HCT116 (cell line): ENCODE measurements around the gene CAMSAP1.

Experiments used
- EZH2 ChIP-seq: fragments of 200-600 bp; sonication (generic); IDR thresholded peaks from 2 replicates; pipeline ENCODE4 v1.6.1; 2017; ENCODE audit warnings: antibody characterized with exemption, mixed run types
- JUND ChIP-seq: IDR thresholded peaks from 2 replicates; pipeline ENCODE4 v1.6.1; 2012
- POLR2A ChIP-seq: IDR thresholded peaks from 2 replicates; pipeline ENCODE4 v1.7.0; 2011; ENCODE audit warnings: borderline replicate concordance; ENCODE audit not compliant: insufficient read depth, insufficient read length; ENCODE audit errors: extremely low read depth
- RAD21 ChIP-seq: IDR thresholded peaks from 2 replicates; pipeline ENCODE4 v1.6.1; 2012; ENCODE audit warnings: low read depth, mild to moderate bottlenecking
- SP1 ChIP-seq: IDR thresholded peaks from 2 replicates; pipeline ENCODE4 v1.6.1; 2012; ENCODE audit warnings: low read depth
- TCF7L2 ChIP-seq: IDR thresholded peaks from 2 replicates; pipeline ENCODE4 v1.7.0; 2011; ENCODE audit warnings: borderline replicate concordance, inconsistent platforms; ENCODE audit not compliant: insufficient read depth, insufficient read length; ENCODE audit errors: extremely low read depth
- YY1 ChIP-seq: IDR thresholded peaks from 2 replicates; pipeline ENCODE4 v1.6.1; 2011; ENCODE audit warnings: low read length, low read depth, moderate library complexity, mild to moderate bottlenecking; ENCODE audit not compliant: insufficient replicate concordance; ENCODE audit errors: extremely low read depth
- TF ChIP-seq, protein P1 (sequence below), 3 experiments: fragments of 200-600 bp in 1 of 3; sonication (generic) in 1 of 3; IDR thresholded peaks in 2 of 3; conservative IDR thresholded peaks in 1 of 3; 2 replicates each; pipeline ENCODE4 v1.5.1; 2012 to 2017; ENCODE audit warnings: low read depth in 2 of 3, low read length in 2 of 3, antibody characterized with exemption in 1 of 3, borderline replicate concordance in 1 of 3, control low read depth in 1 of 3, mild to moderate bottlenecking in 1 of 3, mixed read lengths in 1 of 3, mixed run types in 1 of 3, moderate library complexity in 1 of 3; ENCODE audit not compliant: insufficient read depth in 1 of 3
- TF ChIP-seq, protein P2 (sequence below): IDR thresholded peaks from 2 replicates; pipeline ENCODE4 v1.6.1; 2012
- TF ChIP-seq, protein P3 (sequence below): IDR thresholded peaks from 2 replicates; pipeline ENCODE4 v1.6.1; 2012; ENCODE audit warnings: low read depth

DNA sequence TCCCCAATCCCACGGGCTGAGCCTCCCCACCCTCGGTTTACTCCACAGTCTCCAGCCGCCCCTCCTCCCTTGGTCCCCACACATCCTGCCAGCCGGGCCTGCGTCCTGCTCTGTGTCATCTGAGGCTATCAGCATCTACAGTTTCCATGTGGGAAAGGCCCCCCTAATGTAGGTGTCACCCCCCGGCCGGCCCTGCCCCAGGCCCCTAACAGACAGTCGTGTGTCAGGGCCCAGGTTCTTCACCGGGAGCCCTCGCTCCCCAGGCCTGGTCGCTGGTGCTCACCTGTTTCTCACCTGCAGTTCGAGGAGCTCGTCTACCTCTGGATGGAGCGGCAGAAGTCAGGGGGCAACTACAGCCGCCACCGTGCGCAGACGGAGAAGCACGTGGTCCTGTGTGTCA is 142.6 kb downstream of the CAMSAP1 start:
- TF ChIP-seq TCF7L2 (no peak), RAD21 (no peak), YY1 (no peak), SP1 (no peak), JUND (no peak), POLR2A (no peak), EZH2 (no peak)
- TF ChIP-seq, protein P1, sequence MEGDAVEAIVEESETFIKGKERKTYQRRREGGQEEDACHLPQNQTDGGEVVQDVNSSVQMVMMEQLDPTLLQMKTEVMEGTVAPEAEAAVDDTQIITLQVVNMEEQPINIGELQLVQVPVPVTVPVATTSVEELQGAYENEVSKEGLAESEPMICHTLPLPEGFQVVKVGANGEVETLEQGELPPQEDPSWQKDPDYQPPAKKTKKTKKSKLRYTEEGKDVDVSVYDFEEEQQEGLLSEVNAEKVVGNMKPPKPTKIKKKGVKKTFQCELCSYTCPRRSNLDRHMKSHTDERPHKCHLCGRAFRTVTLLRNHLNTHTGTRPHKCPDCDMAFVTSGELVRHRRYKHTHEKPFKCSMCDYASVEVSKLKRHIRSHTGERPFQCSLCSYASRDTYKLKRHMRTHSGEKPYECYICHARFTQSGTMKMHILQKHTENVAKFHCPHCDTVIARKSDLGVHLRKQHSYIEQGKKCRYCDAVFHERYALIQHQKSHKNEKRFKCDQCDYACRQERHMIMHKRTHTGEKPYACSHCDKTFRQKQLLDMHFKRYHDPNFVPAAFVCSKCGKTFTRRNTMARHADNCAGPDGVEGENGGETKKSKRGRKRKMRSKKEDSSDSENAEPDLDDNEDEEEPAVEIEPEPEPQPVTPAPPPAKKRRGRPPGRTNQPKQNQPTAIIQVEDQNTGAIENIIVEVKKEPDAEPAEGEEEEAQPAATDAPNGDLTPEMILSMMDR (IDR thresholded peaks at IDR 0.05 in 2 of 3, conservative IDR thresholded peaks at IDR 0.05 in 1 of 3; ENCODE audit: borderline replicate concordance in 1 of 3, insufficient read depth in 1 of 3, low read depth in 2 of 3, low read length in 2 of 3), result no peak
- TF ChIP-seq, protein P2, sequence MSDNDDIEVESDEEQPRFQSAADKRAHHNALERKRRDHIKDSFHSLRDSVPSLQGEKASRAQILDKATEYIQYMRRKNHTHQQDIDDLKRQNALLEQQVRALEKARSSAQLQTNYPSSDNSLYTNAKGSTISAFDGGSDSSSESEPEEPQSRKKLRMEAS, result no peak
- TF ChIP-seq, protein P3, sequence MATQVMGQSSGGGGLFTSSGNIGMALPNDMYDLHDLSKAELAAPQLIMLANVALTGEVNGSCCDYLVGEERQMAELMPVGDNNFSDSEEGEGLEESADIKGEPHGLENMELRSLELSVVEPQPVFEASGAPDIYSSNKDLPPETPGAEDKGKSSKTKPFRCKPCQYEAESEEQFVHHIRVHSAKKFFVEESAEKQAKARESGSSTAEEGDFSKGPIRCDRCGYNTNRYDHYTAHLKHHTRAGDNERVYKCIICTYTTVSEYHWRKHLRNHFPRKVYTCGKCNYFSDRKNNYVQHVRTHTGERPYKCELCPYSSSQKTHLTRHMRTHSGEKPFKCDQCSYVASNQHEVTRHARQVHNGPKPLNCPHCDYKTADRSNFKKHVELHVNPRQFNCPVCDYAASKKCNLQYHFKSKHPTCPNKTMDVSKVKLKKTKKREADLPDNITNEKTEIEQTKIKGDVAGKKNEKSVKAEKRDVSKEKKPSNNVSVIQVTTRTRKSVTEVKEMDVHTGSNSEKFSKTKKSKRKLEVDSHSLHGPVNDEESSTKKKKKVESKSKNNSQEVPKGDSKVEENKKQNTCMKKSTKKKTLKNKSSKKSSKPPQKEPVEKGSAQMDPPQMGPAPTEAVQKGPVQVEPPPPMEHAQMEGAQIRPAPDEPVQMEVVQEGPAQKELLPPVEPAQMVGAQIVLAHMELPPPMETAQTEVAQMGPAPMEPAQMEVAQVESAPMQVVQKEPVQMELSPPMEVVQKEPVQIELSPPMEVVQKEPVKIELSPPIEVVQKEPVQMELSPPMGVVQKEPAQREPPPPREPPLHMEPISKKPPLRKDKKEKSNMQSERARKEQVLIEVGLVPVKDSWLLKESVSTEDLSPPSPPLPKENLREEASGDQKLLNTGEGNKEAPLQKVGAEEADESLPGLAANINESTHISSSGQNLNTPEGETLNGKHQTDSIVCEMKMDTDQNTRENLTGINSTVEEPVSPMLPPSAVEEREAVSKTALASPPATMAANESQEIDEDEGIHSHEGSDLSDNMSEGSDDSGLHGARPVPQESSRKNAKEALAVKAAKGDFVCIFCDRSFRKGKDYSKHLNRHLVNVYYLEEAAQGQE, result no peak
